Subcutaneous adipose tissue (tissue), 4 donors: Measurements from ENCODE around the gene SERAC1. TPM values are rescaled to one million over a fixed set of nuclear protein-coding genes. Genes with fewer than 3 reads are reported as not detected.

ENCODE experiments used
- total RNA-seq, 4 donors: library from RNA; depleted of rRNA; stranded (reverse); fragments of >200 nt; gene quantifications; one replicate each; pipeline ENCODE4 v1.1.0, GENCODE V29; 2016
- TF ChIP-seq, protein P1 (sequence below): fragments of 450-650 bp; IDR thresholded peaks from one replicate; pipeline ENCODE4 v1.5.1; 2016; ENCODE audit warnings: low read depth, mild to moderate bottlenecking, control low read depth, antibody characterized with exemption, moderate library complexity

Gene SERAC1
- total RNA-seq, 4 donors from 2014 or later, result 6.2 to 13.4 (median 12.0) TPM

- TF ChIP-seq, protein P1, sequence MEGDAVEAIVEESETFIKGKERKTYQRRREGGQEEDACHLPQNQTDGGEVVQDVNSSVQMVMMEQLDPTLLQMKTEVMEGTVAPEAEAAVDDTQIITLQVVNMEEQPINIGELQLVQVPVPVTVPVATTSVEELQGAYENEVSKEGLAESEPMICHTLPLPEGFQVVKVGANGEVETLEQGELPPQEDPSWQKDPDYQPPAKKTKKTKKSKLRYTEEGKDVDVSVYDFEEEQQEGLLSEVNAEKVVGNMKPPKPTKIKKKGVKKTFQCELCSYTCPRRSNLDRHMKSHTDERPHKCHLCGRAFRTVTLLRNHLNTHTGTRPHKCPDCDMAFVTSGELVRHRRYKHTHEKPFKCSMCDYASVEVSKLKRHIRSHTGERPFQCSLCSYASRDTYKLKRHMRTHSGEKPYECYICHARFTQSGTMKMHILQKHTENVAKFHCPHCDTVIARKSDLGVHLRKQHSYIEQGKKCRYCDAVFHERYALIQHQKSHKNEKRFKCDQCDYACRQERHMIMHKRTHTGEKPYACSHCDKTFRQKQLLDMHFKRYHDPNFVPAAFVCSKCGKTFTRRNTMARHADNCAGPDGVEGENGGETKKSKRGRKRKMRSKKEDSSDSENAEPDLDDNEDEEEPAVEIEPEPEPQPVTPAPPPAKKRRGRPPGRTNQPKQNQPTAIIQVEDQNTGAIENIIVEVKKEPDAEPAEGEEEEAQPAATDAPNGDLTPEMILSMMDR, result no peak
These were observed 101.8 kb downstream of the SERAC1 start for GRCh38 chr6:158066136-158066781.

GRCh38 chr6:158064725-158065251, 103.3 kb downstream of the SERAC1 start:
- TF ChIP-seq, protein P1, result no peak

GRCh38 chr6:158063736-158064135, 104.3 kb downstream of the SERAC1 start:
- TF ChIP-seq, protein P1, result no peak

DNA sequence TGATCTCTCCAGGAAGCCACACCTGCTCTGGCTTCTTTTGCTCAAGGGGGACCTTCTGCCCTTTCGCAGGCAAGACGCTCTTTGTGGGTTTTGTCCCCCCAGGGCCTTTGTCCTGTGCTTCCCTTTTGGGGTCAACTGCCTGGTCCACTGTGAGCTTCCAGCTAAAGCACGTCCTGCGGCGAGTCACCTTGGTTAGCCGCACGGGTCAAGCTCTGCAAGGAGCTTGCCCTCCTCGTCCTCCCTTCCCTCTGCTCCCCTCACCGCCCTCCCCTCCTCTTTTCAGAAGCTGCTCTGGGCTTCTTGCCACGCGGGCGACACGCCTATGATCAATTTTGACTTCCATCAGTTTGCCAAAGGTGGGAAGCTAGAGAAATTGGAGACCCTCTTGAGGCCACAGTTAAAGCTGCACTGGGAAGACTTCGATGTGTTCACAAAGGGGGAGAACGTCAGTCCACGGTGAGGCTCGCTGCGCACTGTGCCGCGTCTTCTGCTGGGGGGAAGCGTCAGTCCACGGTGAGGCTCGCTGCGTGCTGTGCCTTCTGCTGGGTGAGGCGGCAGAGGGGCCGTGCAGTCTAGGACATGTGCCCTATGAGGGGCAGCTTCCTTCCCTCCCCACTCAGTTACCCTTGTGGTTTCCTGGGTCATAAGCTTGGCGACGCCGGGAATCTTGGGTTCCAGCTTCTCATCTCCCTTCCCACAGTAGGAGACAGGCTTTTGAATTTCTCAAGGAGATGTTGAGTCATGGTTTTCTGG, 106.2 kb downstream of the SERAC1 start:
- TF ChIP-seq, protein P1, result no peak

DNA sequence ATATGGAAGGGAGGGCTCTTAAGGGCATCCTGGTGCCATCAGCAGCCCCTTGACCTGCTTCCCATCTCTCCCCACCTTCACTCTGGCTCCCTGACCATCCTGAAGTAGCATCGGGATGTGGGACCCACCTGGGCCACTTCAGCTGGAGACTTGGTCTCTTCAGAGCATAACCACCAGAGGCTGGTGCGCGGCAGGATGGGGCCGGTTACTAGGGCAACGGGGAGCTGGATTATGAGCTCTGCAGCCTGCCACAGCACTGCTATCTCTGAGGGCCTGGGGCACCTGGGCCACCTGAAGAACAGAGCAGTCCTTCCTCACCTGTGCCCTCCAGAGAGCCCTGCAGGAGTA, 106.7 kb downstream of the SERAC1 start:
- TF ChIP-seq, protein P1, result no peak

GRCh38 chr6:158060455-158061360, 107.4 kb downstream of the SERAC1 start:
- TF ChIP-seq, protein P1, result no peak

Other genes starting within 250 kb of the SERAC1 start
- gene SYNJ2, start 186.4 kb downstream of the SERAC1 start, total RNA-seq, result 1 to 10 TPM; 2.2 to 7.9 (median 3.1) TPM
- gene GTF2H5, start 88 bp upstream of the SERAC1 start, total RNA-seq, result 1 to 10 TPM; 2.6 to 6.4 (median 3.8) TPM
- gene TULP4, start 144.2 kb upstream of the SERAC1 start, total RNA-seq, result 100 to 1,000 TPM in 3 of 4 donors, 10 to 100 TPM in 1; 83.6 to 170 (median 123) TPM